Uterus (tissue), 2 donors: ENCODE measurements around the gene CEP131.

Experiments
- POLR2A ChIP-seq, 2 donors: fragments of 450-650 bp; IDR thresholded peaks; one replicate each; pipeline ENCODE4 v1.6.1; 2016; ENCODE audit warnings: antibody characterized with exemption in 2 of 2, mild to moderate bottlenecking in 1 of 2, moderate library complexity in 1 of 2
- TF ChIP-seq, protein P1 (sequence below), 4 experiments: fragments of 200-600 bp in 2 of 4; fragments of 450-650 bp in 2 of 4; sonication (generic) in 2 of 4; IDR thresholded peaks; one replicate each; pipeline ENCODE4 v1.5.1; 2016 to 2019; ENCODE audit warnings: antibody characterized with exemption in 4 of 4, mild to moderate bottlenecking in 2 of 4, moderate library complexity in 1 of 4

DNA sequence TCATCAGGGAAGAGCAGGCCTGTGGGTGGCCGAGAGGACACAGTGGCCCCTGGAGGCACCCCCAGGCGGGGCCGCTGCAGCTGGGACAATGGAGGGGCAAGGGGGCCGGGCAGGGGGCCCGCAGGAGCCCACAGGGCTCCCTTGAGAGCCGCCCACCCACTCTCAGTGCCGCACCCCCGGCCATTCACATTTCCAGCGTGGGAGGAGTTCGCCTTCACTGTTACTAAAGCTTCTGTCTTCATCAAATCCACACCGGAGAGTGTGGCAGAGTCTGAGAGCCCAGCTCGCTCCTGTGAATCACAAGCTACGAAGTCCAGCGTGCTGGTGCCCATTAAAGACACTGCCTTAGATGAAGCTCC, 78.4 kb downstream of the CEP131 start:
- TF ChIP-seq POLR2A (IDR thresholded peaks at IDR 0.05), result no peak
- TF ChIP-seq, protein P1, sequence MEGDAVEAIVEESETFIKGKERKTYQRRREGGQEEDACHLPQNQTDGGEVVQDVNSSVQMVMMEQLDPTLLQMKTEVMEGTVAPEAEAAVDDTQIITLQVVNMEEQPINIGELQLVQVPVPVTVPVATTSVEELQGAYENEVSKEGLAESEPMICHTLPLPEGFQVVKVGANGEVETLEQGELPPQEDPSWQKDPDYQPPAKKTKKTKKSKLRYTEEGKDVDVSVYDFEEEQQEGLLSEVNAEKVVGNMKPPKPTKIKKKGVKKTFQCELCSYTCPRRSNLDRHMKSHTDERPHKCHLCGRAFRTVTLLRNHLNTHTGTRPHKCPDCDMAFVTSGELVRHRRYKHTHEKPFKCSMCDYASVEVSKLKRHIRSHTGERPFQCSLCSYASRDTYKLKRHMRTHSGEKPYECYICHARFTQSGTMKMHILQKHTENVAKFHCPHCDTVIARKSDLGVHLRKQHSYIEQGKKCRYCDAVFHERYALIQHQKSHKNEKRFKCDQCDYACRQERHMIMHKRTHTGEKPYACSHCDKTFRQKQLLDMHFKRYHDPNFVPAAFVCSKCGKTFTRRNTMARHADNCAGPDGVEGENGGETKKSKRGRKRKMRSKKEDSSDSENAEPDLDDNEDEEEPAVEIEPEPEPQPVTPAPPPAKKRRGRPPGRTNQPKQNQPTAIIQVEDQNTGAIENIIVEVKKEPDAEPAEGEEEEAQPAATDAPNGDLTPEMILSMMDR (IDR thresholded peaks at IDR 0.05), result no peak
